Dendritic cell treated with granulocyte-macrophage colony-stimulating factor and Interleukin-4, amounts not matched to agents 40 ng/mL and 50 ng/mL, for 4 days (primary cell): Measurements from ENCODE around the gene PEX14.
"Not testable (repeated sequence)": the region's sequence is repeated elsewhere in the genome, so short reads cannot be mapped to it uniquely, and the experiment has no call there.

Experiments
- H3K27ac Mint-ChIP-seq: one replicate; pipeline ENCODE4 v1.8.0; 2022; ENCODE audit warnings: mild to moderate bottlenecking, mixed read lengths
- H3K27me3 Mint-ChIP-seq: one replicate; pipeline ENCODE4 v1.8.0; 2022; ENCODE audit warnings: mild to moderate bottlenecking, mixed read lengths
- H3K36me3 Mint-ChIP-seq: one replicate; pipeline ENCODE4 v1.8.0; 2022; ENCODE audit warnings: low read depth, mixed read lengths
- H3K4me1 Mint-ChIP-seq: one replicate; pipeline ENCODE4 v1.8.0; 2022; ENCODE audit warnings: low read depth, mixed read lengths
- H3K4me3 Mint-ChIP-seq: one replicate; pipeline ENCODE4 v1.8.0; 2022; ENCODE audit warnings: mild to moderate bottlenecking, moderate library complexity, mixed read lengths
- H3K9me3 Mint-ChIP-seq: one replicate; pipeline ENCODE4 v1.8.0; 2022; ENCODE audit warnings: mixed read lengths
- intact Hi-C: fragments of 100-400 bp; cut with micrococcal nuclease; formaldehyde crosslinking; loops from one replicate; pipeline ENCODE4 v1.15.0; 2022

PEX14 gene

GRCh38 chr1:10440305-10440704 is 34.4 kb upstream of the PEX14 start:
- Mint-ChIP-seq H3K36me3 (no peaks in the 10 kb centered on the region), H3K4me3 (no peak overlapping the region), H3K9me3 (no peaks in the 10 kb centered on the region), H3K4me1 (no peaks in the 10 kb centered on the region), H3K27me3 (no peaks in the 10 kb centered on the region), H3K27ac (no peak overlapping the region)
- intact Hi-C loops: no loop called here

DNA sequence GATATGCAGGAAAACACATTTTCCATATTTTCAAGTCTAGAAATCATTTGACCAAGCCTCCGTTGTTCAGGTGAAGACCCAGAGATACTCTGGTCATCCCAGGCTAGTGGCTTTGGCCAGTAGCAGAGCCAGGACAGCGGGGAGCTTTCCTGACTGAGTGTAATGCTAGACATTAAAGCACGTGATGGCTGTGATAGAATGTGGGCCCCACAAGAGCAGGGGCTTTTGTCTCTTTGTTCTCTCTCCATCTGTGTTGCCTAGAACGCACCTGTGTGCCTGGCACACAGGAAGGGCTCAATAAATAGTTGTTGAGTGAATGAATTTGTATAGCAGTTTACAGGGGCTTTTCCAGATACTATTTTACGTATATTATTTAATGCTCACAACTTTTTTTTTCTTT is 34.0 kb upstream of the PEX14 start:
- Mint-ChIP-seq H3K4me1 (no peaks in the 10 kb centered on the region), H3K27me3 (no peaks in the 10 kb centered on the region), H3K4me3 (no peak overlapping the region), H3K36me3 (no peaks in the 10 kb centered on the region), H3K9me3 (no peaks in the 10 kb centered on the region), H3K27ac (no peak overlapping the region)
- intact Hi-C loops: no loop called here

DNA sequence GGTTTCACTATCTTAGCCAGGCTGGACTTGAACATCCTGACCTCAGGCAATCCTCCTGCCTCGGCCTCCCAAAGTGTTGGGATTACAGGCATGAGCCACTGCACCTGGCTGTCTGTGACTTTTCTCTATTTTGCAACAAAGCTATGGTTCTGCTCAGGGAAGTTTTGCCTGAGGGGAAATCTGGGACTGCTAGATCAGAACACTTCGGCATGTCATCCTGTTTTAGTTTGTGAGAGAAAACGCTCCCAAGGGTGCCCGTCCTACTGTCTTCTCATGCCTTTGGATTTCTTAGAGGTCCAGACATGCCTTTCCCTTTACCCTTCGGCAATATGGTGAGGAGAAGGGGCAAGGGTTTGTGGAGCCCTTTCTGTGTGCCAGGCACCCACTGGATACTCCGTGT is 30.5 kb upstream of the PEX14 start:
- H3K9me3 Mint-ChIP-seq: no peaks in the 10 kb centered on the region
- no peaks in the 10 kb centered on the region for H3K4me1 Mint-ChIP-seq
- no peak overlapping the region for H3K4me3 Mint-ChIP-seq
- no peak overlapping the region for H3K27ac Mint-ChIP-seq
- H3K27me3 Mint-ChIP-seq: no peaks in the 10 kb centered on the region
- intact Hi-C loops: no loop called here
- no peaks in the 10 kb centered on the region for H3K36me3 Mint-ChIP-seq

- Mint-ChIP-seq H3K36me3 (no peaks in the 10 kb centered on the region), H3K9me3 (no peaks in the 10 kb centered on the region), H3K27me3 (no peaks in the 10 kb centered on the region), H3K27ac (no peak overlapping the region), H3K4me3 (no peak overlapping the region), H3K4me1 (no peaks in the 10 kb centered on the region)
- intact Hi-C loops: no loop called here
These were observed 29.9 kb upstream of the PEX14 start for GRCh38 chr1:10444795-10445397.

DNA sequence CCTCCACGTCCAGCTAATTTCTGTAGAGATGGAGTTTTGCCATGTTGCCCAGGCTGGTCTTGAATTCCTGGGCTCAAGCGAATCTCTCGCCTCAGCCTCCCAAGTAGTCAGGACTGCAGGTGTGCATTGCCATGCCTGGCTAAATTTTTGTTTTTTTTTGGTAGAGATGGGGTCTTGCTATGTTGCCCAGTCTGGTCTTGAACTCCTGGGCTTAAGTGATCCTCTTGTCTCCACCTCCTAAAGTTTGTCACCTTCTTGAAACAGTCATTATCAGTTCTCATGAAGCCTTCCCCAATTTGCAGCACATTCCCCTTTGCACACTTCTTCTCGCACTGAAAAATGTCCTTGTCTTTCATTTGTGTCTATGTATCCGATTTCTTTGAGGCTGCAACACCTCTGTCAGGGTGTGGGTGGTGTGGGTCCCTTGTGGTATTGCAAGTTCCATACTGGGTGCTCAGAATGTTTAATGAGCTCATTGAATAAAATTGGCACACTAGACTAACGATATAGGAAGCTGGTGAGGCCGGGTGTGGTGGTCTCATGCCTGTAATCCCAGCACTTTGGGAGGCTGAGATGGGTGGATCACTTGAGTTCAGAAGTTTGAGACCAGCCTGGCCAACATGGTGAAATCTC is 27.8 kb upstream of the PEX14 start:
- Mint-ChIP-seq H3K36me3 (no peaks in the 10 kb centered on the region), H3K9me3 (no peaks in the 10 kb centered on the region), H3K4me3 (no peak overlapping the region), H3K4me1 (no peaks in the 10 kb centered on the region), H3K27ac (no peak overlapping the region), H3K27me3 (peaks cover 12% of the 10 kb centered on the region)
- intact Hi-C loops: no loop called here

- peaks cover 14% of the 10 kb centered on the region for H3K27me3 Mint-ChIP-seq
- no peaks in the 10 kb centered on the region for H3K36me3 Mint-ChIP-seq
- intact Hi-C loops: no loop called here
- no peaks in the 10 kb centered on the region for H3K4me1 Mint-ChIP-seq
- no peak within 1 kb of the TSS for H3K27ac Mint-ChIP-seq
- no peaks in the 10 kb centered on the region for H3K9me3 Mint-ChIP-seq
- H3K4me3 Mint-ChIP-seq: no peak within 1 kb of the TSS
These were observed 25.0 kb upstream of the PEX14 start, which contains the start of gene CORT for GRCh38 chr1:10449751-10450150. Gene CORT (plus strand): TSS chr1:10450031. CDS start chr1:10450224, 193 bp downstream.

GRCh38 chr1:10450156-10450814 is 24.5 kb upstream of the PEX14 start:
- Mint-ChIP-seq H3K4me1 (no peaks in the 10 kb centered on the region), H3K36me3 (no peaks in the 10 kb centered on the region), H3K9me3 (no peaks in the 10 kb centered on the region), H3K4me3 (no peak overlapping the region), H3K27ac (no peak overlapping the region), H3K27me3 (peaks cover 14% of the 10 kb centered on the region)
- intact Hi-C loops: no loop called here

DNA sequence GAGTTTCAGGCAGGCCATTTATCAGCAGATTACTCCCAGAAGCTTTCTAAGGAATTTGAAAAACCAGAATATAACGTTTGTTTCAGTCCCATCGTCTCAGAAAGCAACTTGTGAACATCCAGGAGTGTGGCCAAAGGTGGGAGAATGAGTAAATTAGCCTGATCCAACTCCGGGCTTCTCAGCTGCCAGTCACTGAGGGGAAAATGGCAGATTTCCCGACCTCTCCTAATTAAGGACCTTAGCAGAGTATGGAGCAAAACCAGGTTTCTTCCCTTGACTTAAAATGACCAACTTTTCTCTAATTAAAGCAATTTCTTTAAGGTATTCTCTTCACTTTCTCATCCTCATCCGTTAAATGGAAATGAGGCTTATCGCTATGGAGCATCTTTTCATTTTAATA is 23.9 kb upstream of the PEX14 start:
- Mint-ChIP-seq H3K9me3 (no peaks in the 10 kb centered on the region), H3K27ac (no peak overlapping the region), H3K36me3 (peaks cover under 1% of the 10 kb centered on the region), H3K4me3 (no peak overlapping the region), H3K27me3 (peaks cover 14% of the 10 kb centered on the region), H3K4me1 (no peaks in the 10 kb centered on the region)
- intact Hi-C loops: no loop called here

DNA sequence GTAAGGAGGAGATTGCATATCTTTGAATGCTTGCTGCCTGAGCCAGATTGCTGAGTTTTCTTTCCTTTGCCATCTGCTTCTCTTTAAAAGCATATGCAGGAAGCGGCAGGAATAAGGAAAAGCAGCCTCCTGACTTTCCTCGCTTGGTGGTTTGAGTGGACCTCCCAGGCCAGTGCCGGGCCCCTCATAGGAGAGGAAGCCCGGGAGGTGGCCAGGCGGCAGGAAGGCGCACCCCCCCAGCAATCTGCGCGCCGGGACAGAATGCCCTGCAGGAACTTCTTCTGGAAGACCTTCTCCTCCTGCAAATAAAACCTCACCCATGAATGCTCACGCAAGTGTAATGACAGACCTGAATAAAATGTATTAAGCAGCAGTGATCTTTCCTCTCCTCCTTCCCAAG is 23.5 kb upstream of the PEX14 start:
- H3K27me3 Mint-ChIP-seq: peaks cover 14% of the 10 kb centered on the region
- no peaks in the 10 kb centered on the region for H3K4me1 Mint-ChIP-seq
- H3K36me3 Mint-ChIP-seq: peaks cover 5% of the 10 kb centered on the region
- H3K9me3 Mint-ChIP-seq: no peaks in the 10 kb centered on the region
- intact Hi-C loops: no loop called here
- no peak overlapping the region for H3K4me3 Mint-ChIP-seq
- H3K27ac Mint-ChIP-seq: no peak overlapping the region

DNA sequence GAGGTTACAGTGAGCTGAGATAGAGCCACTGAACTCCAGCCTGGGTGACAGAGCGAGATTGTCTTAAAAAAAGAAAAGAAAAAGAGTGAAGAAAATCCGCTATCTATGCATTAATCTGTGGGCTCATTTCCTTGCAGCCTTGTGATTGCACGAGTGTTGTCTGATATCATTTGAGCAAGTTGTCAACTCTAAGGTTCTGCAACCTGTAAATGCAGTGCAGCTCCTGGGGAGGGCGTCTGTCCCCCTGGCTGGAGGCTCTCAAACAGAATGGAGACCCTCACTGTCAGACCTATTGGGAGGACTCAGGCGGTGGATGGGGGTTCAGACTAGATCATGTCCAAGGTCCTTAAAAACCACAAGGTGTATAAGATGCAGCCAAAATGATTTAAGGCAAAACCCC is 18.7 kb upstream of the PEX14 start:
- Mint-ChIP-seq H3K36me3 (peaks cover 31% of the 10 kb centered on the region), H3K4me3 (no peak overlapping the region), H3K9me3 (no peaks in the 10 kb centered on the region), H3K4me1 (no peaks in the 10 kb centered on the region), H3K27me3 (peaks cover 8% of the 10 kb centered on the region), H3K27ac (no peak overlapping the region)
- intact Hi-C loops: no loop called here

DNA sequence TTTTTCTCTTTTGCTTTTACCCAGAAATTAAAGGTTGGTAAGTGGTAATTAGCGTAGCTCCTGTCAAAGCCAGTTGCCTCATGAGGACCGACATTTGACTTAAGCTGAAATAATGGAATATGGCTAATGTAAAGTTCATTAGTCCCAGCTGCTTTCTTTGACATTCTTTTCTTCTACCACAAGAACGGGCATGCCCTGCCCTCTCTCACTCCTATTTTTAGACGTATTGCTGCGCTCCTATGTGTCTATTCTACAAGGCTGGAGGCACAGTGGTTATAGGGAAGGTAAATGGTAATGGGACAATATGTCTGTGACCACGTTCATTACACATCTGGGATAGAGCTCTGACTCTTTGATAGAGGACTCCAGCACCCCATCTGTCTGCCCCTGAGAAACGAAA is 18.1 kb upstream of the PEX14 start:
- Mint-ChIP-seq H3K27ac (no peak overlapping the region), H3K27me3 (peaks cover 2% of the 10 kb centered on the region), H3K4me3 (no peak overlapping the region), H3K4me1 (no peaks in the 10 kb centered on the region), H3K9me3 (no peaks in the 10 kb centered on the region), H3K36me3 (peaks cover 37% of the 10 kb centered on the region)
- intact Hi-C loops: no loop called here

GRCh38 chr1:10457462-10457861 is 17.3 kb upstream of the PEX14 start:
- intact Hi-C loops, H3K27ac Mint-ChIP-seq: not testable (repeated sequence)

GRCh38 chr1:10457875-10458274 is 16.9 kb upstream of the PEX14 start:
- intact Hi-C loops: no loop called here
- Mint-ChIP-seq H3K9me3 (no peaks in the 10 kb centered on the region), H3K4me1 (no peaks in the 10 kb centered on the region), H3K27ac (no peak overlapping the region), H3K27me3 (no peaks in the 10 kb centered on the region), H3K4me3 (no peak overlapping the region), H3K36me3 (peaks cover 49% of the 10 kb centered on the region)

More at GRCh38 chr1:10457462-10457861, 17.3 kb upstream of the PEX14 start:
- H3K4me3 Mint-ChIP-seq, H3K4me1 Mint-ChIP-seq, H3K27me3 Mint-ChIP-seq, H3K9me3 Mint-ChIP-seq: not testable (repeated sequence)
- H3K36me3 Mint-ChIP-seq: peaks cover 45% of the 10 kb centered on the region

DNA sequence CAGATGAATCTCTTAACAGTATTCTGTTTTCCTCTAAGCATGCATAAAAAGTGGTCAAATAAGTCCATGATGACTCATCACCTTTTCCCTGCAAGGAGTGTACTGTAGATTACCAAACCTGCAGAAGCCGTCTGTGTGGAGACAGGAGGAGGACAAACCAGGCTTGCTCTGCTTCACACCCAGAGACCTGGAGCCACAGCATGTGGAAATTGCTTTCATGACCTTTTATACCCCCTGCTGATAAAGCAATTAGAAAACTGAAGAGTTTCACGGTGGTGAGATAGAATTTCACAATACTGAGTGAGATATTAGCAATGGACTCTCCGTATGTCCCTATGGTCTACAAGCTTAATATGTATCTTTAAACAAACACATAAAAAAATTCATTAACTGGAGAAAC is 15.6 kb upstream of the PEX14 start:
- Mint-ChIP-seq H3K27ac (no peak overlapping the region), H3K4me3 (no peak overlapping the region), H3K9me3 (no peaks in the 10 kb centered on the region), H3K36me3 (peaks cover 62% of the 10 kb centered on the region), H3K4me1 (no peaks in the 10 kb centered on the region), H3K27me3 (no peaks in the 10 kb centered on the region)
- intact Hi-C loops: no loop called here
